IMR-90 (cell line): ENCODE results near the gene CACYBP. TPM values are rescaled to one million over a fixed set of nuclear protein-coding genes. Genes with fewer than 3 reads are reported as not detected.

Experiments
- ATAC-seq: fragments of 200-7000 bp; cut with Tn5 transposase; 2 replicates; pipeline ENCODE4 v1.9.1; 2020; ENCODE audit warnings: low read depth, mild to moderate bottlenecking, moderate library complexity
- BruUV-seq: library from RNA; stranded (reverse); fragments of 400-500 nt; replicated peaks from 2 replicates; lab custom pipeline; 2021; lab: Mats Ljungman, UMichigan
- CTCF ChIA-PET: fragments of 300-600 bp; formaldehyde crosslinking; extraction: SDS; loops from one replicate; lab custom pipeline; 2021; ENCODE audit warnings: antibody characterized with exemption; lab: Yijun Ruan, JAX
- POLR2A ChIA-PET: fragments of 300-600 bp; sonication (Branson Sonifier 250); formaldehyde crosslinking; loops from one replicate; lab custom pipeline; 2022; ENCODE audit warnings: antibody characterized with exemption; ENCODE audit not compliant: unreplicated experiment; lab: Charles Lee
- DNase-seq: peaks from one replicate; pipeline ENCODE4 v3.0.0; 2013
- H2AFZ ChIP-seq: replicated peaks from 2 replicates; pipeline ENCODE3; 2013; ENCODE audit warnings: low read length, mild to moderate bottlenecking; ENCODE audit not compliant: poor library complexity
- H2AK5ac ChIP-seq: 2 replicates; pipeline ENCODE4 v1.6.1; 2013; ENCODE audit warnings: low read depth, low read length, inconsistent platforms
- H2AK9ac ChIP-seq: replicated peaks from 2 replicates; pipeline ENCODE3; 2013; ENCODE audit warnings: mild to moderate bottlenecking, low read depth, low read length, moderate library complexity; ENCODE audit not compliant: poor library complexity
- H2BK120ac ChIP-seq: 2 replicates; pipeline ENCODE4 v1.6.1; 2013; ENCODE audit warnings: low read depth, low read length, inconsistent platforms
- H2BK15ac ChIP-seq: 3 replicates; pipeline ENCODE4 v1.6.1; 2013; ENCODE audit warnings: low read depth, low read length, inconsistent platforms
- H2BK20ac ChIP-seq: 2 replicates; pipeline ENCODE4 v1.6.1; 2013; ENCODE audit warnings: low read depth, mild to moderate bottlenecking, inconsistent platforms, low read length, moderate library complexity
- H2BK5ac ChIP-seq: 2 replicates; pipeline ENCODE4 v1.6.1; 2013; ENCODE audit warnings: mild to moderate bottlenecking, low read depth, low read length, inconsistent platforms; ENCODE audit not compliant: poor library complexity, severe bottlenecking
- H3K14ac ChIP-seq: replicated peaks from 2 replicates; pipeline ENCODE4 v1.6.1; 2013; ENCODE audit warnings: low read depth, low read length, inconsistent platforms
- H3K18ac ChIP-seq: 2 replicates; pipeline ENCODE4 v1.6.1; 2013; ENCODE audit warnings: low read depth, low read length, control low read depth
- H3K23ac ChIP-seq: 2 replicates; pipeline ENCODE4 v1.6.1; 2013; ENCODE audit warnings: low read depth, low read length, inconsistent platforms
- H3K27ac ChIP-seq: 2 replicates; pipeline ENCODE4 v1.5.1; 2013; ENCODE audit warnings: mild to moderate bottlenecking, control low read depth, low read length; ENCODE audit not compliant: insufficient read depth
- H3K27me3 ChIP-seq: 2 replicates; pipeline ENCODE4 v1.6.1; 2013; ENCODE audit warnings: low read length; ENCODE audit not compliant: control insufficient read depth, insufficient read depth
- H3K36me3 ChIP-seq: 2 replicates; pipeline ENCODE4 v1.6.1; 2013; ENCODE audit warnings: low read length, mixed read lengths; ENCODE audit not compliant: control insufficient read depth, insufficient read depth
- H3K4ac ChIP-seq: 2 replicates; pipeline ENCODE4 v1.6.1; 2013; ENCODE audit warnings: low read depth, low read length, inconsistent platforms
- H3K4me1 ChIP-seq: 2 replicates; pipeline ENCODE4 v1.6.1; 2013; ENCODE audit warnings: low read length, mixed read lengths; ENCODE audit not compliant: control insufficient read depth, insufficient read depth
- H3K4me2 ChIP-seq: 2 replicates; pipeline ENCODE4 v1.6.1; 2013; ENCODE audit warnings: low read depth, mild to moderate bottlenecking, control low read depth, low read length, moderate library complexity
- H3K4me3 ChIP-seq: 2 replicates; pipeline ENCODE4 v1.5.1; 2013; ENCODE audit warnings: low read depth, mild to moderate bottlenecking, control low read depth, low read length, moderate library complexity; ENCODE audit not compliant: insufficient read depth
- H3K56ac ChIP-seq: 2 replicates; pipeline ENCODE4 v1.6.1; 2013; ENCODE audit warnings: low read length, inconsistent platforms; ENCODE audit not compliant: insufficient read depth; ENCODE audit errors: extremely low read depth
- H3K79me1 ChIP-seq, 2 experiments: 2 replicates each; pipeline ENCODE4 v1.6.1; 2013; ENCODE audit warnings: low read length in 2 of 2, inconsistent platforms in 1 of 2, low read depth in 1 of 2
- H3K9ac ChIP-seq: 2 replicates; pipeline ENCODE4 v1.6.1; 2013; ENCODE audit warnings: low read depth, low read length, control low read depth
- H3K9me1 ChIP-seq: 2 replicates; pipeline ENCODE4 v1.6.1; 2013; ENCODE audit warnings: low read length, inconsistent platforms; ENCODE audit not compliant: insufficient read depth
- H3K9me3 ChIP-seq: 2 replicates; pipeline ENCODE4 v1.6.1; 2013; ENCODE audit warnings: low read length; ENCODE audit not compliant: control insufficient read depth, insufficient read depth
- H4K20me1 ChIP-seq: 2 replicates; pipeline ENCODE4 v1.6.1; 2013; ENCODE audit warnings: low read length, inconsistent platforms; ENCODE audit not compliant: insufficient read depth
- H4K5ac ChIP-seq: 2 replicates; pipeline ENCODE4 v1.6.1; 2013; ENCODE audit warnings: mild to moderate bottlenecking, low read depth, low read length, control low read depth
- H4K8ac ChIP-seq, 2 experiments: 2 replicates each; pipeline ENCODE4 v1.6.1; 2013; ENCODE audit warnings: low read depth in 2 of 2, low read length in 2 of 2, control low read depth in 1 of 2, inconsistent platforms in 1 of 2
- H4K91ac ChIP-seq: 2 replicates; pipeline ENCODE4 v1.6.1; 2013; ENCODE audit warnings: low read depth, low read length, inconsistent platforms; ENCODE audit not compliant: insufficient read depth
- BHLHE40 ChIP-seq: fragments of 150-350 bp; IDR thresholded peaks from 2 replicates; pipeline ENCODE4 v1.6.1; 2016; ENCODE audit warnings: mild to moderate bottlenecking, low read depth, low read length
- CEBPB ChIP-seq: IDR thresholded peaks from 2 replicates; pipeline ENCODE4 v1.6.1; 2012; ENCODE audit warnings: low read depth, low read length, improper control_type of control experiment
- CHD1 ChIP-seq: IDR thresholded peaks from 2 replicates; pipeline ENCODE4 v1.6.1; 2012; ENCODE audit warnings: low read depth, low read length, improper control_type of control experiment
- CTCF ChIP-seq: conservative IDR thresholded peaks from 2 replicates; pipeline ENCODE4 v1.5.1; 2012; ENCODE audit warnings: mild to moderate bottlenecking, low read depth, low read length, improper control_type of control experiment
- ELK1 ChIP-seq: fragments of 150-350 bp; IDR thresholded peaks from 2 replicates; pipeline ENCODE4 v1.6.1; 2016; ENCODE audit warnings: low read depth, mild to moderate bottlenecking, low read length, moderate library complexity, borderline replicate concordance
- FOS ChIP-seq: fragments of 150-350 bp; IDR thresholded peaks from 2 replicates; pipeline ENCODE4 v1.6.1; 2016; ENCODE audit warnings: low read depth, low read length
- MAFK ChIP-seq: IDR thresholded peaks from 2 replicates; pipeline ENCODE4 v1.6.1; 2012; ENCODE audit warnings: low read depth, low read length, improper control_type of control experiment
- MXI1 ChIP-seq: IDR thresholded peaks from 2 replicates; pipeline ENCODE4 v1.6.1; 2012; ENCODE audit warnings: low read depth, mild to moderate bottlenecking, low read length, moderate library complexity, borderline replicate concordance
- NFE2L2 ChIP-seq: fragments of 150-350 bp; IDR thresholded peaks from 2 replicates; pipeline ENCODE4 v1.6.1; 2016; ENCODE audit warnings: low read depth, mild to moderate bottlenecking, low read length
- RAD21 ChIP-seq: IDR thresholded peaks from 2 replicates; pipeline ENCODE4 v1.6.1; 2012; ENCODE audit warnings: low read length, improper control_type of control experiment
- RCOR1 ChIP-seq: IDR thresholded peaks from 2 replicates; pipeline ENCODE4 v1.6.1; 2012; ENCODE audit warnings: mild to moderate bottlenecking, low read length, improper control_type of control experiment; ENCODE audit not compliant: insufficient replicate concordance
- SMC3 ChIP-seq: fragments of 150-350 bp; IDR thresholded peaks from 2 replicates; pipeline ENCODE4 v1.6.1; 2016; ENCODE audit warnings: low read depth, mild to moderate bottlenecking, antibody characterized with exemption, low read length, moderate library complexity
- USF2 ChIP-seq: fragments of 150-350 bp; IDR thresholded peaks from 2 replicates; pipeline ENCODE4 v1.6.1; 2017; ENCODE audit warnings: mild to moderate bottlenecking, antibody characterized with exemption, low read length, low read depth
- WGBS, 2 experiments: methylation state at CpG; one replicate each; pipeline versions ENCODE4 v1.1.5 to v1.1.7; 2013; ENCODE audit warnings: missing lambda C conversion rate in 2 of 2; ENCODE audit not compliant: insufficient read length in 1 of 2; ENCODE audit errors: extremely low coverage in 2 of 2; 5-methylcytosine and 5-hydroxymethylcytosine counted together
- dilution Hi-C: fragments of 300-500 bp; cut with HindIII; formaldehyde crosslinking; loops from one replicate; pipeline ENCODE4 v1.14.3; 2018; ENCODE audit warnings: low sequenced_read_pairs; ENCODE audit not compliant: unreplicated experiment
- in situ Hi-C: fragments of 300-500 bp; cut with MboI; formaldehyde crosslinking; loops from 3 replicates; pipeline ENCODE4 v1.14.3; 2019; ENCODE audit warnings: low sequenced_read_pairs, inconsistent platforms, mixed read lengths
- intact Hi-C: fragments of 100-400 bp; cut with micrococcal nuclease; formaldehyde crosslinking; loops from 2 replicates; pipeline ENCODE4 v1.10.0; 2022
- polyA plus RNA-seq, 3 experiments: library from polyadenylated mRNA; depleted of rRNA; stranded (reverse); fragments of >200 nt; gene quantifications; 2 replicates each; pipeline ENCODE4 v1.2.3, GENCODE V29; 2012; ENCODE audit warnings: low replicate concordance in 1 of 3
- total RNA-seq: library from RNA; depleted of rRNA; stranded (reverse); fragments of >200 nt; gene quantifications from 2 replicates; pipeline ENCODE4 v1.2.3, GENCODE V29; 2012

Gene CACYBP
- total and polyA plus RNA-seq, 2 of the 4 experiments (the other 2 are of a cell fraction): 61.8 to 62.8 TPM

GRCh38 chr1:174990382-174990999, 9.3 kb upstream of the CACYBP start (continued):
- no peak for TF ChIP-seq USF2

- no peaks in the 10 kb centered on the region for H3K79me1 ChIP-seq
- H2BK5ac ChIP-seq: no peak overlapping the region
- H3K56ac ChIP-seq: no peak overlapping the region
- ATAC-seq: no peak
- CTCF ChIA-PET: interaction anchor here (0.6 to 1.2 kb wide), 3 partner anchors 9 to 38 kb away, joined by 3 to 4 read pairs (median 3); no protein-coding TSS in a partner anchor
- H3K14ac ChIP-seq: no peak overlapping the region
- POLR2A ChIA-PET: no interaction called here
- no peak overlapping the region for H3K27ac ChIP-seq
- no peak overlapping the region for H3K4me2 ChIP-seq
- H3K18ac ChIP-seq: no peak overlapping the region
- no peak overlapping the region for H2BK20ac ChIP-seq
- no peak overlapping the region for H4K91ac ChIP-seq
- no peak overlapping the region for H4K5ac ChIP-seq
- H2BK120ac ChIP-seq: no peak overlapping the region
- no peak overlapping the region for H3K23ac ChIP-seq
- H3K36me3 ChIP-seq: no peaks in the 10 kb centered on the region
- intact Hi-C loops: no loop called here
- H2BK15ac ChIP-seq: no peak overlapping the region
- in situ Hi-C loops: loop anchor here (5.0 to 25.0 kb wide), 2 partner anchors 219 to 729 kb away; no protein-coding TSS in a partner anchor
- H3K9ac ChIP-seq: no peak overlapping the region
- peak; percentile 20 for DNase-seq
- H3K9me1 ChIP-seq: no peaks in the 10 kb centered on the region
- dilution Hi-C loops: no loop called here
- no peak overlapping the region for H3K4ac ChIP-seq
- H4K8ac ChIP-seq: no peak overlapping the region
- no peaks in the 10 kb centered on the region for H4K20me1 ChIP-seq
- no peak overlapping the region for H3K4me3 ChIP-seq
- no peak overlapping the region for H2AFZ ChIP-seq
- H3K9me3 ChIP-seq: no peaks in the 10 kb centered on the region
- no TSS peak for BruUV-seq
- H3K27me3 ChIP-seq: no peaks in the 10 kb centered on the region
- no peak overlapping the region for H2AK5ac ChIP-seq
- H2AK9ac ChIP-seq: no peak overlapping the region
- WGBS, 2 experiments: no CpG with 5 or more reads among the region's 1 CpG
- no peaks in the 10 kb centered on the region; the same call in 1 of the 2 replicates for H3K4me1 ChIP-seq
- TF ChIP-seq BHLHE40 (no peak), RAD21 (no peak), FOS (no peak), MAFK (no peak), ELK1 (no peak), CTCF (no peak), RCOR1 (no peak), SMC3 (no peak), CHD1 (no peak), MXI1 (no peak), CEBPB (no peak), NFE2L2 (no peak)
These were observed 8.3 kb upstream of the CACYBP start for GRCh38 chr1:174991473-174991872.
